GM23338 (cell line): ENCODE data around the gene SLC25A6. TPM values are rescaled to one million over a fixed set of nuclear protein-coding genes. Genes with fewer than 3 reads are reported as not detected.

ENCODE experiments used
- ATAC-seq: fragments of 200-7000 bp; cut with Tn5 transposase; 3 replicates; pipeline ENCODE4 v1.9.1; 2020
- DNase-seq: peaks from one replicate; pipeline ENCODE4 v3.0.0-alpha.2; 2015; ENCODE audit warnings: low spot score
- H2AFZ ChIP-seq: fragments of 200-600 bp; sonication (generic); 2 replicates; pipeline ENCODE4 v1.8.0; 2016; ENCODE audit warnings: antibody characterized with exemption, mild to moderate bottlenecking, moderate library complexity
- H3F3A ChIP-seq: fragments of 200-600 bp; sonication (generic); replicated peaks from 2 replicates; pipeline ENCODE4 v1.8.0; 2017; ENCODE audit warnings: antibody characterized with exemption, mixed run types, low read depth
- H3K27ac ChIP-seq: fragments of 200-600 bp; sonication (generic); 2 replicates; pipeline ENCODE4 v1.6.1; 2016; ENCODE audit warnings: low read depth
- H3K27me3 ChIP-seq: fragments of 200-600 bp; sonication (generic); 2 replicates; pipeline ENCODE4 v1.8.0; 2016; ENCODE audit warnings: mild to moderate bottlenecking, mixed run types, moderate library complexity; ENCODE audit not compliant: insufficient read depth
- H3K36me3 ChIP-seq: fragments of 200-600 bp; sonication (generic); 2 replicates; pipeline ENCODE4 v1.8.0; 2016; ENCODE audit warnings: mild to moderate bottlenecking; ENCODE audit not compliant: insufficient read depth
- H3K4me1 ChIP-seq: fragments of 200-600 bp; sonication (generic); 2 replicates; pipeline ENCODE4 v1.8.0; 2016; ENCODE audit warnings: mild to moderate bottlenecking, moderate library complexity; ENCODE audit not compliant: insufficient read depth
- H3K4me2 ChIP-seq: fragments of 200-600 bp; sonication (generic); 2 replicates; pipeline ENCODE4 v1.7.1; 2017; ENCODE audit warnings: mixed run types
- H3K4me3 ChIP-seq: fragments of 200-600 bp; sonication (generic); 2 replicates; pipeline ENCODE4 v1.6.1; 2016; ENCODE audit warnings: mixed run types
- H3K79me2 ChIP-seq: fragments of 200-600 bp; sonication (generic); replicated peaks from 2 replicates; pipeline ENCODE4 v1.8.0; 2017; ENCODE audit warnings: mild to moderate bottlenecking; ENCODE audit not compliant: insufficient read depth
- H3K9me2 ChIP-seq: fragments of 200-600 bp; sonication (generic); 2 replicates; pipeline ENCODE4 v1.8.0; 2017; ENCODE audit not compliant: insufficient read depth
- H4K20me1 ChIP-seq: fragments of 200-600 bp; sonication (generic); replicated peaks from 2 replicates; pipeline ENCODE4 v1.8.0; 2017; ENCODE audit warnings: mild to moderate bottlenecking; ENCODE audit not compliant: insufficient read depth
- H3K27ac Mint-ChIP-seq: 2 replicates; pipeline ENCODE4 v1.8.0; 2020; ENCODE audit warnings: inconsistent platforms, mild to moderate bottlenecking, moderate library complexity, mixed read lengths
- H3K27me3 Mint-ChIP-seq: 3 replicates; pipeline ENCODE4 v1.8.0; 2022; ENCODE audit warnings: low read depth, mild to moderate bottlenecking, moderate library complexity, mixed read lengths, inconsistent platforms; ENCODE audit not compliant: insufficient read depth, poor library complexity
- H3K36me3 Mint-ChIP-seq: 3 replicates; pipeline ENCODE4 v1.8.0; 2021; ENCODE audit warnings: low read depth, mild to moderate bottlenecking, inconsistent platforms, moderate library complexity, mixed read lengths
- H3K4me1 Mint-ChIP-seq: 3 replicates; pipeline ENCODE4 v1.8.0; 2020; ENCODE audit warnings: mild to moderate bottlenecking, inconsistent platforms, mixed read lengths
- H3K4me3 Mint-ChIP-seq: 3 replicates; pipeline ENCODE4 v1.8.0; 2021; ENCODE audit warnings: moderate library complexity, mild to moderate bottlenecking, inconsistent platforms, mixed read lengths
- H3K9me3 Mint-ChIP-seq: 3 replicates; pipeline ENCODE4 v1.8.0; 2020; ENCODE audit warnings: moderate library complexity, mild to moderate bottlenecking, inconsistent platforms, mixed read lengths
- CREB1 ChIP-seq: fragments of 250-450 bp; sonication (Bioruptor Pico); IDR thresholded peaks from 2 replicates; pipeline ENCODE4 v1.5.0; 2020; ENCODE audit warnings: low read depth, mild to moderate bottlenecking, moderate library complexity
- ETS1 ChIP-seq: IDR thresholded peaks from 2 replicates; pipeline ENCODE4 v1.6.1; 2016; ENCODE audit warnings: antibody characterized with exemption
- EZH2 ChIP-seq: fragments of 200-600 bp; sonication (generic); IDR thresholded peaks from one replicate; pipeline ENCODE4 v1.8.0; 2017; ENCODE audit warnings: antibody characterized with exemption, mild to moderate bottlenecking, low read depth; ENCODE audit not compliant: unreplicated experiment
- EZH2phosphoT487 ChIP-seq: fragments of 200-600 bp; sonication (generic); IDR thresholded peaks from one replicate; pipeline ENCODE4 v1.8.1; 2018; ENCODE audit warnings: antibody characterized with exemption; ENCODE audit not compliant: unreplicated experiment
- POLR2AphosphoS5 ChIP-seq: IDR thresholded peaks from 2 replicates; pipeline ENCODE4 v1.6.1; 2016; ENCODE audit warnings: antibody characterized with exemption, low read depth
- REST ChIP-seq: IDR thresholded peaks from one replicate; pipeline ENCODE4 v1.6.1; 2018; ENCODE audit warnings: antibody characterized with exemption; ENCODE audit not compliant: unreplicated experiment
- STAT1 ChIP-seq: IDR thresholded peaks from one replicate; pipeline ENCODE4 v1.6.1; 2016; ENCODE audit warnings: antibody characterized with exemption; ENCODE audit not compliant: unreplicated experiment
- ZNF114 ChIP-seq: fragments of 250-450 bp; sonication (Bioruptor Pico); IDR thresholded peaks from 2 replicates; pipeline ENCODE4 v1.5.0; 2020; ENCODE audit warnings: mild to moderate bottlenecking, moderate library complexity
- ZNF331 ChIP-seq: fragments of 250-450 bp; sonication (Bioruptor Pico); IDR thresholded peaks from 2 replicates; pipeline ENCODE4 v1.5.0; 2020; ENCODE audit warnings: low read depth, mild to moderate bottlenecking, moderate library complexity
- polyA plus RNA-seq: library from polyadenylated mRNA; unstranded; fragments of >200 nt; fragmentation: Nextera tagmentation; extraction: Ambion mirVana; gene quantifications from 2 replicates; pipeline ENCODE4 v1.2.1, GENCODE V29; 2016
- total RNA-seq: library from RNA; depleted of rRNA; stranded (reverse); fragments of >200 nt; shearing (Covaris generic); gene quantifications from 2 replicates; pipeline ENCODE4 v1.2.3, GENCODE V29; 2014
- TF ChIP-seq, protein P1 (sequence below), 2 experiments: fragments of 200-600 bp in 1 of 2; sonication (generic) in 1 of 2; conservative IDR thresholded peaks; 2 replicates each; pipeline versions ENCODE4 v1.5.1 to v1.6.1; 2016 to 2017; ENCODE audit warnings: antibody characterized with exemption in 2 of 2, low read depth in 2 of 2, mild to moderate bottlenecking in 2 of 2, moderate library complexity in 1 of 2
- TF ChIP-seq, protein P2 (sequence below): fragments of 250-450 bp; sonication (Bioruptor Pico); IDR thresholded peaks from 2 replicates; pipeline ENCODE4 v1.5.0; 2020; ENCODE audit warnings: mild to moderate bottlenecking, moderate library complexity

The SLC25A6 gene
- total and polyA plus RNA-seq, 2 experiments from 2014 or later, result 358 to 486 TPM

GRCh38 chrX:1389181-1389992 lies 2.5 kb downstream of the SLC25A6 start:
- ATAC-seq, result no peak
- Histone ChIP-seq H3K4me1 (peaks cover 16% of the 10 kb centered on the region), H3K4me3 (peak overlapping the region; percentile 100; the same call in 1 of the 2 replicates), H3K9me2 (no peaks in the 10 kb centered on the region), H3K4me2 (peak overlapping the region; percentile 99), H2AFZ (no peak overlapping the region), H4K20me1 (peaks cover 34% of the 10 kb centered on the region; the same call in 1 of the 2 replicates), H3F3A (peaks cover 60% of the 10 kb centered on the region), H3K27me3 (no peaks in the 10 kb centered on the region), H3K79me2 (peaks cover 59% of the 10 kb centered on the region), H3K36me3 (peaks cover 45% of the 10 kb centered on the region), H3K27ac (peak overlapping the region; percentile 88; the same call in 1 of the 2 replicates)
- Mint-ChIP-seq H3K36me3 (peaks cover 76% of the 10 kb centered on the region), H3K4me1 (peaks cover 36% of the 10 kb centered on the region), H3K4me3 (peak overlapping the region; percentile 93), H3K9me3 (peaks cover 11% of the 10 kb centered on the region), H3K27ac (no peak overlapping the region), H3K27me3 (peaks cover 56% of the 10 kb centered on the region)
- DNase-seq, result no peak
- TF ChIP-seq, protein P1, sequence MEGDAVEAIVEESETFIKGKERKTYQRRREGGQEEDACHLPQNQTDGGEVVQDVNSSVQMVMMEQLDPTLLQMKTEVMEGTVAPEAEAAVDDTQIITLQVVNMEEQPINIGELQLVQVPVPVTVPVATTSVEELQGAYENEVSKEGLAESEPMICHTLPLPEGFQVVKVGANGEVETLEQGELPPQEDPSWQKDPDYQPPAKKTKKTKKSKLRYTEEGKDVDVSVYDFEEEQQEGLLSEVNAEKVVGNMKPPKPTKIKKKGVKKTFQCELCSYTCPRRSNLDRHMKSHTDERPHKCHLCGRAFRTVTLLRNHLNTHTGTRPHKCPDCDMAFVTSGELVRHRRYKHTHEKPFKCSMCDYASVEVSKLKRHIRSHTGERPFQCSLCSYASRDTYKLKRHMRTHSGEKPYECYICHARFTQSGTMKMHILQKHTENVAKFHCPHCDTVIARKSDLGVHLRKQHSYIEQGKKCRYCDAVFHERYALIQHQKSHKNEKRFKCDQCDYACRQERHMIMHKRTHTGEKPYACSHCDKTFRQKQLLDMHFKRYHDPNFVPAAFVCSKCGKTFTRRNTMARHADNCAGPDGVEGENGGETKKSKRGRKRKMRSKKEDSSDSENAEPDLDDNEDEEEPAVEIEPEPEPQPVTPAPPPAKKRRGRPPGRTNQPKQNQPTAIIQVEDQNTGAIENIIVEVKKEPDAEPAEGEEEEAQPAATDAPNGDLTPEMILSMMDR (conservative IDR thresholded peaks at IDR 0.05; ENCODE audit: low read depth in 2 of 2), result no peak
- TF ChIP-seq ZNF331 (CRISPR knock-in tag) (no peak), STAT1 (no peak), REST (no peak), ZNF114 (CRISPR knock-in tag) (no peak), ETS1 (no peak), POLR2AphosphoS5 (no peak), CREB1 (no peak), EZH2 (no peak), EZH2phosphoT487 (no peak)
- TF ChIP-seq, protein P2, sequence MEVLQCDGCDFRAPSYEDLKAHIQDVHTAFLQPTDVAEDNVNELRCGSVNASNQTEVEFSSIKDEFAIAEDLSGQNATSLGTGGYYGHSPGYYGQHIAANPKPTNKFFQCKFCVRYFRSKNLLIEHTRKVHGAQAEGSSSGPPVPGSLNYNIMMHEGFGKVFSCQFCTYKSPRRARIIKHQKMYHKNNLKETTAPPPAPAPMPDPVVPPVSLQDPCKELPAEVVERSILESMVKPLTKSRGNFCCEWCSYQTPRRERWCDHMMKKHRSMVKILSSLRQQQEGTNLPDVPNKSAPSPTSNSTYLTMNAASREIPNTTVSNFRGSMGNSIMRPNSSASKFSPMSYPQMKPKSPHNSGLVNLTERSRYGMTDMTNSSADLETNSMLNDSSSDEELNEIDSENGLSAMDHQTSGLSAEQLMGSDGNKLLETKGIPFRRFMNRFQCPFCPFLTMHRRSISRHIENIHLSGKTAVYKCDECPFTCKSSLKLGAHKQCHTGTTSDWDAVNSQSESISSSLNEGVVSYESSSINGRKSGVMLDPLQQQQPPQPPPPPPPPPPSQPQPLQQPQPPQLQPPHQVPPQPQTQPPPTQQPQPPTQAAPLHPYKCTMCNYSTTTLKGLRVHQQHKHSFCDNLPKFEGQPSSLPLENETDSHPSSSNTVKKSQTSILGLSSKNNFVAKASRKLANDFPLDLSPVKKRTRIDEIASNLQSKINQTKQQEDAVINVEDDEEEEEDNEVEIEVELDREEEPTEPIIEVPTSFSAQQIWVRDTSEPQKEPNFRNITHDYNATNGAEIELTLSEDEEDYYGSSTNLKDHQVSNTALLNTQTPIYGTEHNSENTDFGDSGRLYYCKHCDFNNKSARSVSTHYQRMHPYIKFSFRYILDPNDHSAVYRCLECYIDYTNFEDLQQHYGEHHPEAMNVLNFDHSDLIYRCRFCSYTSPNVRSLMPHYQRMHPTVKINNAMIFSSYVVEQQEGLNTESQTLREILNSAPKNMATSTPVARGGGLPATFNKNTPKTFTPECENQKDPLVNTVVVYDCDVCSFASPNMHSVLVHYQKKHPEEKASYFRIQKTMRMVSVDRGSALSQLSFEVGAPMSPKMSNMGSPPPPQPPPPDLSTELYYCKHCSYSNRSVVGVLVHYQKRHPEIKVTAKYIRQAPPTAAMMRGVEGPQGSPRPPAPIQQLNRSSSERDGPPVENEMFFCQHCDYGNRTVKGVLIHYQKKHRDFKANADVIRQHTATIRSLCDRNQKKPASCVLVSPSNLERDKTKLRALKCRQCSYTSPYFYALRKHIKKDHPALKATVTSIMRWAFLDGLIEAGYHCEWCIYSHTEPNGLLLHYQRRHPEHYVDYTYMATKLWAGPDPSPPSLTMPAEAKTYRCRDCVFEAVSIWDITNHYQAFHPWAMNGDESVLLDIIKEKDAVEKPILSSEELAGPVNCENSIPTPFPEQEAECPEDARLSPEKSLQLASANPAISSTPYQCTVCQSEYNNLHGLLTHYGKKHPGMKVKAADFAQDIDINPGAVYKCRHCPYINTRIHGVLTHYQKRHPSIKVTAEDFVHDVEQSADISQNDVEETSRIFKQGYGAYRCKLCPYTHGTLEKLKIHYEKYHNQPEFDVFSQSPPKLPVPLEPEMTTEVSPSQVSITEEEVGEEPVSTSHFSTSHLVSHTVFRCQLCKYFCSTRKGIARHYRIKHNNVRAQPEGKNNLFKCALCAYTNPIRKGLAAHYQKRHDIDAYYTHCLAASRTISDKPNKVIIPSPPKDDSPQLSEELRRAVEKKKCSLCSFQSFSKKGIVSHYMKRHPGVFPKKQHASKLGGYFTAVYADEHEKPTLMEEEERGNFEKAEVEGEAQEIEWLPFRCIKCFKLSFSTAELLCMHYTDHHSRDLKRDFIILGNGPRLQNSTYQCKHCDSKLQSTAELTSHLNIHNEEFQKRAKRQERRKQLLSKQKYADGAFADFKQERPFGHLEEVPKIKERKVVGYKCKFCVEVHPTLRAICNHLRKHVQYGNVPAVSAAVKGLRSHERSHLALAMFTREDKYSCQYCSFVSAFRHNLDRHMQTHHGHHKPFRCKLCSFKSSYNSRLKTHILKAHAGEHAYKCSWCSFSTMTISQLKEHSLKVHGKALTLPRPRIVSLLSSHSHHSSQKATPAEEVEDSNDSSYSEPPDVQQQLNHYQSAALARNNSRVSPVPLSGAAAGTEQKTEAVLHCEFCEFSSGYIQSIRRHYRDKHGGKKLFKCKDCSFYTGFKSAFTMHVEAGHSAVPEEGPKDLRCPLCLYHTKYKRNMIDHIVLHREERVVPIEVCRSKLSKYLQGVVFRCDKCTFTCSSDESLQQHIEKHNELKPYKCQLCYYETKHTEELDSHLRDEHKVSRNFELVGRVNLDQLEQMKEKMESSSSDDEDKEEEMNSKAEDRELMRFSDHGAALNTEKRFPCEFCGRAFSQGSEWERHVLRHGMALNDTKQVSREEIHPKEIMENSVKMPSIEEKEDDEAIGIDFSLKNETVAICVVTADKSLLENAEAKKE (CRISPR knock-in tag), result no peak
